Epithelial cell of esophagus (primary cell): Measurements from ENCODE around the gene ECEL1.

Experiments
- DNase-seq: peaks from one replicate; pipeline ENCODE4 v3.0.0; 2010; ENCODE audit warnings: low read depth
- H3K4me3 ChIP-seq: 2 replicates; pipeline ENCODE4 v1.5.1; 2011; ENCODE audit warnings: mild to moderate bottlenecking, low read length, control low read depth
- CTCF ChIP-seq: IDR thresholded peaks from 2 replicates; pipeline ENCODE4 v1.5.1; 2011; ENCODE audit warnings: low read depth, mild to moderate bottlenecking, low read length, control low read depth, inconsistent platforms; ENCODE audit not compliant: insufficient read depth; ENCODE audit errors: missing control alignments

Gene ECEL1

GRCh38 chr2:232486558-232487384 lies 863 bp downstream of the ECEL1 start:
- no peak for DNase-seq
- no peak overlapping the region for H3K4me3 ChIP-seq
- TF ChIP-seq CTCF = no peak

DNA sequence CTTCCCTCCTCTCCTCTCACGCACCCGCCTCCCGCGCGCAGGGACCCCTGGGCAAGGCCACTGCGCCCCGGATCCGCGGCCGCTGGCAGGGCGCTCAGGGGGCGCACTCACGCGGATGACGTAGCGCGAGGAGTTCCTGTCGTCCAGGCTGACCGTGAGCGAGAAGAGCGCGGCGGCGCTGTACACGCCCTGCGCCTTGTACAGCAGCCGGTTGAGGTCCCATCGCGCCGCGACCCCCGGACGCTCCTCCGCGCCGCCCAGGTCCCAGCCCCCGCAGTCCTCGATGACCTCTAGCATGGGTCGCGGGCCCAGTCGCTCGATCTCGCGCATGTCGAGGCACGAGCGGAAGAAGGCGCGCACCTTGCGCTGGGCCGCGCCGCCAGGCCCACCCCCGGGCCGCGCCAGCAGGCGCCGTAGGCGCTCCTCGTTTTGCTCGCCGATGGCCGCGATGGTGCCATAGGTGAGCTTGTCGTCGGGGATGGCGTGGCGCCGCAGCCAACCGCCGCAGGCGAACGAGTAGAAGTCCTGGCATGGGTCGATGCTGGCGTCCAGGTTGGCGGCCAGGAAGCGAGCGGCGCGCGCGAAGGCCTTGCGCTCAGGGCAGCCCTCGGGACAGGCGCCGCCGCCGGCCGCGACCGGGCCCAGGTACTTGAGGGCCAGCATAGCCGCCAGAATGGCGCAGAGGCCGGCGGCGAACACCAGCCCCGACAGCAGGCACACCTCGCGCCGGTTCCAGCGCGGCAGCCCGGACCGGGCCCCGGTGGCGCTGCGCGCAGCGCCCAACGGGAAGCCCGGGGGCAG lies 1.7 kb downstream of the ECEL1 start:
- no peak for TF ChIP-seq CTCF
- no peak overlapping the region for H3K4me3 ChIP-seq
- DNase-seq = no peak

GRCh38 chr2:232485348-232485756 lies 2.3 kb downstream of the ECEL1 start:
- no peak overlapping the region for H3K4me3 ChIP-seq
- TF ChIP-seq CTCF = no peak
- DNase-seq = no peak

DNA sequence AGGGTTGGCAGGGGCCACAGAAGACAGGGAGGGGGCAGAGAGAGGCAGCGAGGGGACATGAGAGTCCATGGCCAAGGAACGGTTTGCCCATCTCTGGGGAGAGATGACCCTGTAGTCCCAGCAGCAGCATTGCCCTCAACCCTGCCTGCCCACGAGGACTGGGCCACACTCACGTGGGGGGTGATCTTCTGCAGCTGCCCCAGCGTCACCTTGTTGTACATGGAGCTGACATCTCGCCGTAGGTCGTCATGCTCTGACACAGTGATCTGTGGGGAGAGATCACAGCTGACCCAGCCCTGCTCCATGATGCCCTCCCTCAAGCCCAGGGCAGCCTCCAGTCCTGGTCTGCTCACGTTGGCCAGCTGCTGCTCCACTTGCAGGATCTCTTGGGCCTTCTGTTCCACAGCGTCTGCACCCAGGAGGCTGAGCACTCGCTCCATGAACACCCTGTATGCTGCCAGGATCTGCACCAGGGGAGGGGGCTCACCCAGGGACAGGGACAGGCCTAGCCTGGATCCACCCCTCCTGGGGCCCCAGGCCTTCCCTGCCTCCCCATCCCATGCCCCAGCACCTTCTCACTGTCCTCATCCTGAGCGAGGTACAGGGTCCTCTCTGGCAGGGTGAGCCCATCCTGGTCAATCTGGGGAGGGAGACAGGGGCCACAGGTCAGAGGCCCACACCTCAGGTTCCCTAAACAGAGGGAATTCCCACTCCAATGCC lies 2.8 kb downstream of the ECEL1 start:
- TF ChIP-seq CTCF = no peak

DNA sequence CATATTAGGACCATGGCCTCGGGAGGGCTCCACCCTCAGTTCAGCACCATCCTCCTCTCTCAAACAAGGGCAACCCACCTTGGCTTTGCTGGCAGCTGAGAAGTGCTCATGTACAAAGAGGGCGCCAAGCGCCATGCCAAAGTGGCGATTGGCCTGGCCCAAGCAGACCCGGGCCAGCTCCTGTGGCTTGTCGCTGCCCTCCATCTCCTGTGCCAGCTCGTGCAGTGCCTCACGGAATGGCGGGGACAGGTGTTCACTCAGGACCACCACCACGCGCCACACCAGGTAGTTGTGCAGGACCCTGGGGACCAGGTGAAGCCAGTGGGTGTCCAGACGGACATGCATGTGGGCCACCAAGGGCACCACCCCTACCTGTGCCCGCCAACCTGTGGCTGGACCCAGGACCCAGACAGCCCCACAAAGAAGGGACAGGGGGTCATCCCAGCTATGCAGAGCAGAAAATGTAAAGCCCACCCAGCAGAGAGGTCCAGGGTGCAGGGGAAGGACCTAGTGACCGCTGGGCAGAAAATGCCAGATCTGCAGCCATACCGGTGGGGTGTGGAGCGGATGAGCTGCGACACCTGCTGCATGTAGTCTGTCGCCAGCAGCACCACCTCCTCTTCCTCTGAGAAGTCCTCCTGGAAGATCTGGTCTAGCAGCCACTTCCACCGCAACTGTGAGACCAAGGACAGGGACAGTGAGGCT lies 3.6 kb downstream of the ECEL1 start:
- TF ChIP-seq CTCF = no peak
- H3K4me3 ChIP-seq = no peak overlapping the region
- DNase-seq = no peak

More for the DNA sequence above, 2.8 kb downstream of the ECEL1 start:
- no peak overlapping the region for H3K4me3 ChIP-seq
- DNase-seq = no peak

GRCh38 chr2:232483311-232483922 lies 4.2 kb downstream of the ECEL1 start:
- no peak for TF ChIP-seq CTCF
- no peak for DNase-seq

More at GRCh38 chr2:232483311-232483922, 4.2 kb downstream of the ECEL1 start:
- no peak overlapping the region for H3K4me3 ChIP-seq
